ENCODE measurements around the gene BBS5. TPM values are rescaled to one million over a fixed set of nuclear protein-coding genes. Genes with fewer than 3 reads are reported as not detected.
A peak's percentile ranks its signal among the peaks of the same experiment; 100 is the strongest.

Gene BBS5
- total RNA-seq, 4 donors from 2014 or later: 6.9 to 16.2 (median 8.6) TPM

DNA sequence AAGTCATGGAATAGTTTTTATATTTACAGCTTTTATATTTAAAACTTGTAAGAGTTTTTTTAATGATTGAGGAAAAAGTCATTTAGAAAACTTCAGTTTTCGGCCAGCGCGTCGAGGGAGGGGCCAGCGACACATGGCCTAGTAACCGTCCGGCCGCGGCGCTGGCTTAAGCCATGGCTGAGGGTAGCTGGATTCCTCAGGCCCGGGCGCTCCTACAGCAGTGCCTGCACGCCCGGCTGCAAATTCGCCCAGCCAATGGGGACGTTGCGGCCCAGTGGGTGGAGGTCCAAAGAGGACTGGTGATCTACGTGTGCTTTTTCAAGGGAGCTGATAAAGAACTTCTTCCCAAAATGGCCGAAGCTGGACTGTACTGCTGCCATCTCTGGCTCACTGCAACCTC is 25.4 kb downstream of the BBS5 start:
- H3K9me3 ChIP-seq: no peaks in the 10 kb centered on the region
- 99% methylated on average over 17 of the region's 19 CpGs; no CpG with 5 or more reads in 1 of the 2 donors for WGBS, 2 donors (ENCODE audit: low coverage in 1 of 2)
- no peak overlapping the region for H3K27ac ChIP-seq
- ATAC-seq: no peak
- H3K27me3 ChIP-seq: no peaks in the 10 kb centered on the region
- H3K4me3 ChIP-seq: no peak overlapping the region
- TF ChIP-seq, protein P1, sequence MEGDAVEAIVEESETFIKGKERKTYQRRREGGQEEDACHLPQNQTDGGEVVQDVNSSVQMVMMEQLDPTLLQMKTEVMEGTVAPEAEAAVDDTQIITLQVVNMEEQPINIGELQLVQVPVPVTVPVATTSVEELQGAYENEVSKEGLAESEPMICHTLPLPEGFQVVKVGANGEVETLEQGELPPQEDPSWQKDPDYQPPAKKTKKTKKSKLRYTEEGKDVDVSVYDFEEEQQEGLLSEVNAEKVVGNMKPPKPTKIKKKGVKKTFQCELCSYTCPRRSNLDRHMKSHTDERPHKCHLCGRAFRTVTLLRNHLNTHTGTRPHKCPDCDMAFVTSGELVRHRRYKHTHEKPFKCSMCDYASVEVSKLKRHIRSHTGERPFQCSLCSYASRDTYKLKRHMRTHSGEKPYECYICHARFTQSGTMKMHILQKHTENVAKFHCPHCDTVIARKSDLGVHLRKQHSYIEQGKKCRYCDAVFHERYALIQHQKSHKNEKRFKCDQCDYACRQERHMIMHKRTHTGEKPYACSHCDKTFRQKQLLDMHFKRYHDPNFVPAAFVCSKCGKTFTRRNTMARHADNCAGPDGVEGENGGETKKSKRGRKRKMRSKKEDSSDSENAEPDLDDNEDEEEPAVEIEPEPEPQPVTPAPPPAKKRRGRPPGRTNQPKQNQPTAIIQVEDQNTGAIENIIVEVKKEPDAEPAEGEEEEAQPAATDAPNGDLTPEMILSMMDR (IDR thresholded peaks at IDR 0.05): no peak
- TF ChIP-seq POLR2AphosphoS5 (IDR thresholded peaks at IDR 0.05) (no peak), EP300 (IDR thresholded peaks at IDR 0.05) (no peak), POLR2A (IDR thresholded peaks at IDR 0.05) (no peak)
- peaks cover 0 to 59% of the 10 kb centered on the region in 2 donors for H3K36me3 ChIP-seq
- H3K4me1 ChIP-seq: peaks cover 0 to 7% (median 0%) of the 10 kb centered on the region in 3 donors

DNA sequence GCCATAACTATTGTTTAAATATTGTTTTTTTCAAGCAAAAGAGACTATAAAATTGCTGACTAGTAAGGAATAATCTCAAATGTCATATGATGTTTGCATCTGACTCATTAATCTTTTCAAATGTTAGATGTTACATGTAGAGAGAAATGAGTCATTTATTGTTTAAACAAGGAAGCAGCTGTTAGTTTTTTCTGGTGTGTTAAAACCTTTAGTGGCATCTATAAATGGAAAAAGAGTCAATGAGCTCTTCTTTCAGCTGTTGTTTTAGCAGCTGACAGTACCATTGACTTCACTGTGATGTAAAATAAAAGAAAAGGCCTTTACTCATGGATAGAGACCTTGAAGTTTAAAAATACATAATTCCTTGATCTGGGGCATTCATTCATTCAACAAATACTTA is 28.4 kb downstream of the BBS5 start:
- H3K36me3 ChIP-seq: peaks cover 0 to 32% of the 10 kb centered on the region in 2 donors
- H3K27ac ChIP-seq: no peak overlapping the region
- H3K27me3 ChIP-seq: no peaks in the 10 kb centered on the region
- no peak for ATAC-seq
- H3K9me3 ChIP-seq: no peaks in the 10 kb centered on the region
- no peak for TF ChIP-seq POLR2A (IDR thresholded peaks at IDR 0.05)
- H3K4me3 ChIP-seq: no peak overlapping the region
- peaks cover 0 to 35% (median 0%) of the 10 kb centered on the region in 3 donors for H3K4me1 ChIP-seq

DNA sequence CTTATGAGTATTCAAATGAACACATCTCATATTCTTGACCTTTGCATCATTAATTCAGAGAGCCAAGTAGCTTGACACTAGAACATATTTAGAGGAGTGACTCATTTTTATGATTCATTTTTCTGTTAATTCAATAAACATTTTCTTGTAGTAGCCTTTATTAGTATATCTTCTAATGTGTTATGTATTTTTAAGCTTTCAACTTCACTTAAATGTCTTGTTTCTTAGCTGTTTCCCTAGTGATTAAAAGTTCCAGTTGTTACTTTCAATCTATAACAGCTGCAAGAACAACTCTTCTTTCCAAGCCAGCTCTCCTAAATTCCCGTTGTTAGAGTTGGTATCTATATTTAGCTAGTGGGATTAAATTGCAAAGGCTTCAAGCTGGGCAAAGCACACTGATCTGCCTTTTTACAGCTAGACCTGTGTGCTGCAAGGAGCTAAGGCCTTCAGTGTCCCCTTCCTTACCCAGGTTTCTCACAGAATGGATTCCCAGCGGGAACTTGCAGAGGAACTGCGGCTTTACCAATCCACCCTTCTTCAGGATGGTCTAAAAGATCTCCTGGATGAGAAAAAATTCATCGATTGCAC is 30.1 kb downstream of the BBS5 start, which contains the start of gene KLHL41:
Gene KLHL41, plus strand, starts transcription at position 405 of the 588 bp plus-strand sequence. Its CDS starts 77 bp downstream, at position 482.
- H3K4me3 ChIP-seq: peak within 1 kb of the TSS in 1 of 2 donors; percentile 5
- H3K9me3 ChIP-seq: no peaks in the 10 kb centered on the region
- peak within 1 kb of the TSS; percentile 50 to 71 (median 60) for H3K27ac ChIP-seq
- WGBS, 2 donors (ENCODE audit: low coverage in 1 of 2): 39 to 46% methylated on average over 2 to 4 of the region's 4 CpGs
- no peaks in the 10 kb centered on the region for H3K27me3 ChIP-seq
- peaks cover 0 to 15% of the 10 kb centered on the region in 2 donors for H3K36me3 ChIP-seq
- ATAC-seq: peak; percentile 50
- H3K4me1 ChIP-seq: peaks cover 0 to 48% (median 3%) of the 10 kb centered on the region in 3 donors
- TF ChIP-seq POLR2A (IDR thresholded peaks at IDR 0.05) (no peak), POLR2AphosphoS5 (IDR thresholded peaks at IDR 0.05) (peak; percentile 55)

DNA sequence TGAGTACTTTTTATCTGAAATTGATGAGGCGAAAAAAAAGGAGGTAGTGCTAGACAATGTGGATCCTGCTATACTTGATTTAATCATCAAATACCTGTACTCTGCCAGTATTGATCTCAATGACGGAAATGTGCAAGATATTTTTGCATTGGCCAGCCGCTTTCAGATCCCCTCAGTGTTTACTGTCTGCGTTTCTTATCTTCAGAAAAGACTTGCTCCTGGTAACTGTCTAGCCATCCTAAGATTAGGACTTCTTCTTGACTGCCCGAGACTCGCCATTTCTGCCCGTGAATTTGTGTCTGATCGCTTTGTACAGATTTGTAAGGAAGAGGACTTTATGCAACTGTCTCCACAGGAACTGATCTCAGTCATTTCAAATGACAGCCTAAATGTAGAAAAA is 30.7 kb downstream of the BBS5 start:
- TF ChIP-seq EP300 (IDR thresholded peaks at IDR 0.05) (no peak), POLR2AphosphoS5 (IDR thresholded peaks at IDR 0.05) (no peak)
- WGBS, 2 donors (ENCODE audit: low coverage in 1 of 2): 53 to 92% methylated on average over 4 to 8 of the region's 8 CpGs
- no peaks in the 10 kb centered on the region for H3K9me3 ChIP-seq
- H3K27ac ChIP-seq: peak overlapping the region; percentile 50 to 71 (median 60)
- H3K4me1 ChIP-seq: peaks cover 0 to 48% (median 3%) of the 10 kb centered on the region in 3 donors
- H3K4me3 ChIP-seq: peak overlapping the region in 1 of 2 donors; percentile 5
- H3K27me3 ChIP-seq: no peaks in the 10 kb centered on the region
- no peak for ATAC-seq
- peaks cover 0 to 9% of the 10 kb centered on the region in 2 donors for H3K36me3 ChIP-seq

DNA sequence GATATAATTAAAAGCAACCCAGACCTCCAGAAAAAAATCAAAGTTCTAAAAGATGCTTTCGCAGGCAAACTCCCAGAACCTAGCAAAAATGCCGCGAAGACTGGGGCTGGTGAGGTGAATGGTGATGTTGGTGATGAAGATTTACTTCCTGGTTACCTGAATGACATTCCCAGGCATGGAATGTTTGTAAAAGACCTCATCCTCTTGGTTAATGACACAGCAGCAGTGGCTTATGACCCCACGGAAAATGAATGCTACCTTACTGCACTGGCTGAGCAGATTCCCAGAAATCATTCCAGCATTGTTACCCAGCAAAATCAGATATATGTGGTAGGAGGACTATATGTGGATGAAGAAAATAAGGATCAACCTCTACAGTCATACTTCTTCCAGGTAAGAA is 31.2 kb downstream of the BBS5 start:
- no peak for ATAC-seq
- no peaks in the 10 kb centered on the region for H3K9me3 ChIP-seq
- peaks cover 0 to 48% (median 3%) of the 10 kb centered on the region in 3 donors for H3K4me1 ChIP-seq
- no peaks in the 10 kb centered on the region for H3K27me3 ChIP-seq
- 92 to 98% methylated on average over 4 of the region's 4 CpGs for WGBS, 2 donors (ENCODE audit: low coverage in 1 of 2)
- peaks cover 0 to 6% of the 10 kb centered on the region in 2 donors for H3K36me3 ChIP-seq
- TF ChIP-seq POLR2A (IDR thresholded peaks at IDR 0.05) (no peak), POLR2AphosphoS5 (IDR thresholded peaks at IDR 0.05) (no peak), EP300 (IDR thresholded peaks at IDR 0.05) (no peak)
- TF ChIP-seq, protein P1 (IDR thresholded peaks at IDR 0.05): no peak
- peak overlapping the region in 1 of 4 donors; percentile 71 for H3K27ac ChIP-seq
- no peak overlapping the region for H3K4me3 ChIP-seq

DNA sequence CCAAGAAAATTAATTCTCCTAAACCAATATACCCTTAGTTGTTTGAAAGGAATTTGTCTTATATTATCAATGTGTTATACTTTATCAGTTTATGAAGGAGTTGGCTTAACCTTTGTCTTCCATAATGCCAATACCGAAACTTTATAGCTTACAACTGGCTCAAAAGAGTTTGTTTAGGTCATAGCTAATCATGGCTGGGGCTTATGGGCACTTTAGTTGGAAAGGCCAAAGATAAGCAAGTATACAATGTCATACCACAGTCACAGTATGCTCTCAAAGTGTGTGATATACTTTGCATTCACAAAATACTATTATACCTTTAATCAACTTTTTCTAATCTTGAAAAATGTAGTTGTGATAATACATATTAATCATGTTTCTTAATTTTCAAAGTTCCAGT is 32.5 kb downstream of the BBS5 start:
- H3K4me3 ChIP-seq: no peak overlapping the region
- WGBS, 2 donors (ENCODE audit: low coverage in 1 of 2): 77 to 83% methylated on average over 1 of the region's 1 CpG
- no peaks in the 10 kb centered on the region for H3K27me3 ChIP-seq
- ATAC-seq: no peak
- peaks cover 0 to 48% (median 3%) of the 10 kb centered on the region in 3 donors for H3K4me1 ChIP-seq
- TF ChIP-seq POLR2A (IDR thresholded peaks at IDR 0.05) (no peak), POLR2AphosphoS5 (IDR thresholded peaks at IDR 0.05) (no peak), EP300 (IDR thresholded peaks at IDR 0.05) (no peak)
- TF ChIP-seq, protein P1 (IDR thresholded peaks at IDR 0.05): no peak
- H3K36me3 ChIP-seq: peaks cover 0 to 2% of the 10 kb centered on the region in 2 donors
- no peaks in the 10 kb centered on the region for H3K9me3 ChIP-seq
- H3K27ac ChIP-seq: peak overlapping the region in 1 of 4 donors; percentile 9
